Neuronal stem cell (in vitro differentiated cells): ENCODE measurements around the gene ZCCHC7.

Experiments used
- DNase-seq: peaks from one replicate; pipeline ENCODE4 v3.0.0-alpha.2; 2013; ENCODE audit warnings: low spot score
- H2AFZ ChIP-seq: one replicate; pipeline ENCODE4 v1.6.1; 2013; ENCODE audit warnings: mild to moderate bottlenecking, low read length, inconsistent platforms
- H2AK5ac ChIP-seq: 2 replicates; pipeline ENCODE4 v1.6.1; 2013; ENCODE audit warnings: low read depth, mild to moderate bottlenecking, inconsistent platforms, low read length, moderate library complexity, mixed read lengths
- H2BK120ac ChIP-seq: 2 replicates; pipeline ENCODE4 v1.6.1; 2013; ENCODE audit warnings: low read depth, mild to moderate bottlenecking, inconsistent platforms, low read length, moderate library complexity, mixed read lengths
- H2BK12ac ChIP-seq: one replicate; pipeline ENCODE4 v1.6.1; 2013; ENCODE audit warnings: low read length, inconsistent platforms
- H2BK15ac ChIP-seq: 2 replicates; pipeline ENCODE4 v1.6.1; 2013; ENCODE audit warnings: mild to moderate bottlenecking, low read length, inconsistent platforms, mixed read lengths
- H2BK5ac ChIP-seq: one replicate; pipeline ENCODE4 v1.6.1; 2013; ENCODE audit warnings: inconsistent platforms, mild to moderate bottlenecking, low read length, moderate library complexity
- H3K14ac ChIP-seq: one replicate; pipeline ENCODE4 v1.6.1; 2013; ENCODE audit warnings: low read length, inconsistent platforms
- H3K18ac ChIP-seq: 2 replicates; pipeline ENCODE4 v1.6.1; 2013; ENCODE audit warnings: low read length, inconsistent platforms
- H3K23ac ChIP-seq: 2 replicates; pipeline ENCODE4 v1.6.1; 2013; ENCODE audit warnings: low read depth, mild to moderate bottlenecking, mixed read lengths, low read length, inconsistent platforms; ENCODE audit not compliant: poor library complexity
- H3K27ac ChIP-seq: replicated peaks from 3 replicates; pipeline ENCODE4 v1.5.1; 2013; ENCODE audit warnings: low read length, inconsistent platforms
- H3K27me3 ChIP-seq, 3 experiments: 2 replicates each; pipeline ENCODE4 v1.6.1; 2013; ENCODE audit warnings: low read length in 3 of 3, mild to moderate bottlenecking in 2 of 3, inconsistent platforms in 1 of 3, low read depth in 1 of 3, mixed read lengths in 1 of 3, moderate library complexity in 1 of 3; ENCODE audit not compliant: control insufficient read depth in 3 of 3, insufficient read depth in 3 of 3
- H3K36me3 ChIP-seq, 2 donors: replicated peaks in 1 of 2; 2 replicates each; pipeline ENCODE4 v1.6.1; 2013; ENCODE audit warnings: low read length in 2 of 2; ENCODE audit not compliant: control insufficient read depth in 2 of 2, insufficient read depth in 2 of 2
- H3K4ac ChIP-seq: 2 replicates; pipeline ENCODE4 v1.6.1; 2013; ENCODE audit warnings: inconsistent platforms, mild to moderate bottlenecking, low read length, moderate library complexity
- H3K4me1 ChIP-seq, 2 donors: 1 replicate in 1 of 2; 2 replicates in 1 of 2; pipeline ENCODE4 v1.6.1; 2013; ENCODE audit warnings: low read length in 2 of 2, low read depth in 1 of 2; ENCODE audit not compliant: control insufficient read depth in 2 of 2, insufficient read depth in 1 of 2
- H3K4me2 ChIP-seq: one replicate; pipeline ENCODE4 v1.6.1; 2013; ENCODE audit warnings: mild to moderate bottlenecking, low read length, inconsistent platforms; ENCODE audit not compliant: insufficient read depth, poor library complexity, severe bottlenecking
- H3K4me3 ChIP-seq, 2 donors: 2 replicates each; pipeline ENCODE4 v1.5.1; 2013; ENCODE audit warnings: low read length in 2 of 2, mild to moderate bottlenecking in 2 of 2, inconsistent platforms in 1 of 2, moderate library complexity in 1 of 2
- H3K79me1 ChIP-seq: one replicate; pipeline ENCODE4 v1.6.1; 2013; ENCODE audit warnings: low read depth, mild to moderate bottlenecking, inconsistent platforms, low read length, moderate library complexity
- H3K9ac ChIP-seq: one replicate; pipeline ENCODE4 v1.6.1; 2013; ENCODE audit warnings: mild to moderate bottlenecking, low read depth, low read length, inconsistent platforms; ENCODE audit not compliant: poor library complexity
- H3K9me3 ChIP-seq, 2 donors: replicated peaks in 1 of 2; 2 replicates each; pipeline versions ENCODE3 to v1.6.1; 2013; ENCODE audit warnings: low read length in 2 of 2, mild to moderate bottlenecking in 2 of 2, inconsistent platforms in 1 of 2, low read depth in 1 of 2, mixed read lengths in 1 of 2, moderate library complexity in 1 of 2; ENCODE audit not compliant: control insufficient read depth in 2 of 2, insufficient read depth in 1 of 2
- H4K8ac ChIP-seq: one replicate; pipeline ENCODE4 v1.6.1; 2013; ENCODE audit warnings: low read depth, mild to moderate bottlenecking, inconsistent platforms, low read length, moderate library complexity
- H4K91ac ChIP-seq: one replicate; pipeline ENCODE4 v1.6.1; 2013; ENCODE audit warnings: low read length, low read depth, mild to moderate bottlenecking, inconsistent platforms; ENCODE audit not compliant: poor library complexity
- WGBS, 2 donors: extraction: QIAGEN DNeasy Blood & Tissue Kit; methylation state at CpG; one replicate each; pipeline ENCODE4 v1.1.7; 2013; ENCODE audit warnings: missing lambda C conversion rate in 2 of 2, mixed read lengths in 1 of 2; ENCODE audit not compliant: insufficient read length in 2 of 2, insufficient replicate concordance in 1 of 2; ENCODE audit errors: extremely low coverage in 2 of 2; 5-methylcytosine and 5-hydroxymethylcytosine counted together

Gene ZCCHC7

DNA sequence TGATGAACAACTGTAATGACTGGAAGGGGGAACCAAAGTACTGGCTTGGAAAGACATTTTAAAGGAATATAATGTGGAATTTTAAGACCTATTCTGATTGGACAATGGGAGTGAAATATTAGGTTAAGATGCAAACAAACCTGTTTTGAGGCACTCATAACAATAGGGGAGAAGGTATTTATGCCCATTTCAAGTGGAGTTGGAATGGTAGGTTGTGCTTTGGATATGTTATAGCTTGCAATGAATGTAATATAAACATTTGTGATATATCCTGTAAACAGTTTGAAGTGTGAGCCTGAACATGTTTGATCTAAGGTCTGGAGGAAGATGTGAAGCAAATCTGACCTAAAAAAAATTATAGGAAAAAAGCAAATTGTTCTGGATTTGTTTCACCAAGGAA is 172.5 kb downstream of the ZCCHC7 start:
- no peak overlapping the region for H3K9ac ChIP-seq
- no peak overlapping the region for H4K8ac ChIP-seq
- H2AK5ac ChIP-seq, result no peak overlapping the region

DNA sequence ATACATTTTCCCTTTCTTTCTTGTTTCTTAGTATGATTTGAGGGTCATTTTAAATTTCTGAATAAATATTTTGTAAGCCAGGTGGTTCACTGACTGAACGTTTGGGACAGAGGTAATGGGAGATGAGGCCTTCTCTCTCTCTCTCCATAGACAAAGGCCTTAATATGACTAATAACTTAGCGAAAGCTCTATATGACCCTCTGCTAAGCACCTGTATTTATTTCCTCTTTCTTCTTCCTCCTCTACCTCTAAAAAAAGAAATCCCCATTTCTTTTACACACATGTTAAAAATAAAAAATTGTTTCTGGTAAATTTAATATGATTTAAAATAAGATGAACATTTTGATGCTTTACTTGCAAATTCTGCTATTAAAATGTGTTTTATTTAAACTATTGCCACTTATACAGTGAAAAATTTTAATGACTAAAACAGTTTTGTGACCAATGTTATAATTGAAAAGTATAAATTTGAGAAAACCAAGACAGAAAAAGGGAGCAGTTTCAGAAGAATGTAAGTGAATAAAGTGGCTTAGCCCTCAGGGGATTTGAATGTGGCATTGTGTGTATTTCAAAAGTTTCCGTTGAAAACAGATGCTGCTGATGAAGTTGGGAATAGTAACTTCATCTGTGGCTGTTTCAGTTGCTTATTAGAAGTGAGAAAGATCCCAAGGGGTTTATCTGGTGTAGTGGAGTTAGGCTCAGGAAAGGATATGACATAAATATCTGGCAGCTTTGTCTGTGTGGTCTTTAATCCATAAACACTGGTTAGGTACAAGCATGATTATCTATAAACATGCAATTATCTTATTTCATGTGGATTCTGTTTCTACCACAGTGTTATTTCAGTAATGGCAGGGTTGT is 173.5 kb downstream of the ZCCHC7 start:
- Histone ChIP-seq H2BK15ac (no peak overlapping the region), H2BK5ac (no peak overlapping the region), H3K18ac (no peak overlapping the region), H3K9me3 (no peaks in the 10 kb centered on the region), H3K79me1 (peaks cover 3% of the 10 kb centered on the region), H2BK12ac (no peak overlapping the region), H3K14ac (no peak overlapping the region), H3K27me3 (no peaks in the 10 kb centered on the region), H2BK120ac (no peak overlapping the region), H3K27ac (no peak overlapping the region), H3K9ac (no peak overlapping the region), H4K91ac (no peak overlapping the region), H4K8ac (no peak overlapping the region), H3K4me1 (peaks cover 2 to 21% of the 10 kb centered on the region in 2 donors), H3K23ac (no peak overlapping the region), H3K4me3 (no peak overlapping the region), H2AK5ac (no peak overlapping the region), H3K36me3 (peaks cover 0 to 1% of the 10 kb centered on the region in 2 donors), H3K4ac (no peak overlapping the region), H3K4me2 (no peak overlapping the region), H2AFZ (peak overlapping the region; percentile 31)
- WGBS, 2 donors, result no CpG with 5 or more reads among the region's 3 CpGs
- DNase-seq, result no peak

More for the DNA sequence above, 172.5 kb downstream of the ZCCHC7 start:
- Histone ChIP-seq H3K79me1 (peaks cover 3% of the 10 kb centered on the region), H3K27ac (no peak overlapping the region), H3K4me1 (peaks cover 2 to 21% of the 10 kb centered on the region in 2 donors), H3K18ac (no peak overlapping the region), H4K91ac (no peak overlapping the region), H2BK15ac (no peak overlapping the region), H3K36me3 (peaks cover 0 to 6% of the 10 kb centered on the region in 2 donors), H3K9me3 (no peaks in the 10 kb centered on the region), H3K23ac (no peak overlapping the region), H2BK12ac (no peak overlapping the region), H2BK120ac (no peak overlapping the region), H2BK5ac (no peak overlapping the region), H3K4me3 (no peak overlapping the region), H3K27me3 (no peaks in the 10 kb centered on the region), H3K4me2 (no peak overlapping the region), H3K4ac (no peak overlapping the region), H3K14ac (no peak overlapping the region), H2AFZ (no peak overlapping the region)
- no peak for DNase-seq

DNA sequence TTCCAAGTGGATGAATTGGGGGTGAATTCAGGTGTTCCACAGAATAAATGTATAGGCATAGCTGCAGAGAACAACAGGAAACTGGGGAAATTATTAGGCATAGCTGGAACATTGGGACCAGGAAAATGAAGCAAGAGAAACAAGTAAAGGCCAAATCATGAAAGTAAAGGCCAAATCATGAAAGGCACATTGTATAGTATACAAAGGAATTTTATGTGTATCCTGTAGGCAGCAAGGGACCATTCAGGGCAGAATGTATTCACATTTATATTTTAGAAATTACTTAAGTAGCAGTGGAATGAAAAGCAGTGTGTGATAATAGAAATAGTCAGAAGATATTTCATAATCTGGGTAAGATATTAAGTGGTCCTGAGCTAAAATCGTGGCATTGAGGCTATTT is 174.8 kb downstream of the ZCCHC7 start:
- no peaks in the 10 kb centered on the region for H3K27me3 ChIP-seq
- no peak overlapping the region for H3K23ac ChIP-seq
- WGBS, 2 donors, result no CpG with 5 or more reads among the region's 1 CpG
- H3K36me3 ChIP-seq, result no peaks in the 10 kb centered on the region
- H3K4ac ChIP-seq, result no peak overlapping the region
- no peak overlapping the region for H3K9ac ChIP-seq
- H3K4me1 ChIP-seq, result peaks cover 2 to 21% of the 10 kb centered on the region in 2 donors
- no peak overlapping the region for H4K91ac ChIP-seq
- no peak overlapping the region for H3K4me3 ChIP-seq
- H3K18ac ChIP-seq, result no peak overlapping the region
- no peak overlapping the region for H2AFZ ChIP-seq
- H2AK5ac ChIP-seq, result no peak overlapping the region
- DNase-seq, result no peak
- H3K14ac ChIP-seq, result no peak overlapping the region
- no peak overlapping the region for H3K27ac ChIP-seq
- H2BK5ac ChIP-seq, result no peak overlapping the region
- H4K8ac ChIP-seq, result no peak overlapping the region
- H2BK120ac ChIP-seq, result no peak overlapping the region
- H3K9me3 ChIP-seq, result no peaks in the 10 kb centered on the region
- H3K4me2 ChIP-seq, result no peak overlapping the region
- peaks cover 3% of the 10 kb centered on the region for H3K79me1 ChIP-seq
- no peak overlapping the region for H2BK15ac ChIP-seq
- no peak overlapping the region for H2BK12ac ChIP-seq

DNA sequence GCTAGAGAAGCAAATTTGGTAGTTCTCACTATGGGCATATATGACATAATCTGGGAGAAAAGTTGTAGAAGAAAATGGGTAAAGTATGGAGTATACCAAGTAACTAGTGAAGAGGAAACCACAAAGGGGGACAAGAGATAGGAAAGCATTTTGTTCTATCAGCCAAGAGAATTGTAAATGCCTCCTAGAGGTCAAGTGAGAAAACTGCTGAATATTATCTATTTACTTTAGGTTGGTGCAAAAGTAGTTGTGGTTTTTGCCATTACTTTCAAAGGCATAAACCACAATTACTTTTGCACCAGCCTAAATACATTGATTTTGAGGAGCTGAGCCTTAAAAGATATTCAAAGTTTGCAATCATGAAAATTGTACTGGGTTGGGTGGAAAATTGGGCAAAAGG is 175.4 kb downstream of the ZCCHC7 start:
- Histone ChIP-seq H3K79me1 (peaks cover 3% of the 10 kb centered on the region), H3K9ac (no peak overlapping the region), H3K4me3 (no peak overlapping the region), H2BK120ac (no peak overlapping the region), H2BK5ac (no peak overlapping the region), H3K4me2 (no peak overlapping the region), H3K9me3 (no peaks in the 10 kb centered on the region), H2AFZ (no peak overlapping the region), H2BK12ac (no peak overlapping the region), H3K36me3 (no peaks in the 10 kb centered on the region), H3K27ac (no peak overlapping the region), H4K91ac (no peak overlapping the region), H3K27me3 (no peaks in the 10 kb centered on the region), H3K18ac (no peak overlapping the region), H3K4ac (no peak overlapping the region), H3K14ac (no peak overlapping the region), H2BK15ac (no peak overlapping the region), H3K4me1 (peaks cover 2 to 27% of the 10 kb centered on the region in 2 donors), H3K23ac (no peak overlapping the region), H4K8ac (no peak overlapping the region), H2AK5ac (no peak overlapping the region)
- DNase-seq, result no peak
